GM18868 (cell line): ENCODE data around the gene TOPAZ1.
"Not testable (repeated sequence)": the region's sequence is repeated elsewhere in the genome, so short reads cannot be mapped to it uniquely, and the experiment has no call there.

Source experiments
- ATAC-seq: cut with Tn5 transposase; IDR thresholded peaks from one replicate; pipeline ENCODE4 v1.9.1; 2021; ENCODE audit warnings: mild to moderate bottlenecking, moderate library complexity; ENCODE audit not compliant: unreplicated experiment

Gene TOPAZ1

DNA sequence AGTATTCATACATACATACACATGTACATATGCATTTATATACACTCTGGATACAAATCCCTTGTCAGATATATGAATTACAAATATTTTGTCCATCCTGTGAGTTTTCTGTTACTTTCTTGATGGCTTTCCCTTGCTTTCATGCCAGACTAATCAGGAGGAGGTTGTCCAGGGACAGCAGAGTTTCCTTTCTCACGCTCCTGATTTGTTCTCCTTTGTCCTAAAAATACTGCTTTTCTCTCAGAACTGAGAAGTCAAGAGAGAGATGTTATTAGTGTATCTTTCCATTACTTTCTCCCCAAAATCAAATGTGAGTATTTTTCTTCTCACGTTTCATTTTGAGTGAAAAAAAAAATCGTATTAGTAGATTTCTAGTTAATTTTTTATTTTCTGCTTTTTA is 84.8 kb downstream of the TOPAZ1 start:
- ATAC-seq, result no peak

DNA sequence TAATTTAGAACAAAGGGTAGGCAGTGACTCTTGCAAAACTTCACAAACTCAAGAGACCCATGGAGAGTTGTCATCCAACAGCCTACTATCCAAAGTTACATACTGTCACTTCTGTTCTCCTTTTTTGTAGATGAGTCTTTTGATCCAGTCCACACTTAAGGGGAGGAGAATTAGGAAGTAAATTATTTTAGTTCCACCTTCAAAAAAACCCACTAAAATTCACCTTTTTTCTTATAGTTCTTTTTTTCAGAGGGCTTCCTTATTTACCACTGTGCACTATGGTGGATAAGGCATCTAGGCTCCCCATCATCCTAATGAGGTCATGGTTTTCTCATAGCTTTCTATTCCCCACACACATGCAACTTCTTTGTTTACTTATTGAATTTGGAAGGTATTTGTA is 88.3 kb downstream of the TOPAZ1 start:
- ATAC-seq, result no peak

DNA sequence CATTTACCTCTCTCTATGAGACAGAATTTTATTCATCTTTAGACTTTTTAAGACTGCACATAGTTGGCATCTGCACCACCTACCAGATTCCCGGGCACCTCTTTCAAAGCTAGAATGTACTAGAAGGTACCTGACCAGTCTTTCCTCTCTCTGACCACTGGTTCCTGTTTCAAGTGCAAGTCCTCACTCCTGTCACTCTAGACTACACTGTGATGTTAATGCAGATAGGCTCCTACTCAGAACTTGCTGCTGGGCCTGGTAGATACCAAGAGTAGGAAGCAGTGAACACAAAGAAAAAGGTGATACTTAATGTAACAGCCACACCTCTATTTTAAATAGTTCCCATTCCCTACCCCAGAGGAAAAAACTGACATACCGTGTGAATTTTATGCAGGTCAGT is 88.8 kb downstream of the TOPAZ1 start:
- no peak for ATAC-seq

DNA sequence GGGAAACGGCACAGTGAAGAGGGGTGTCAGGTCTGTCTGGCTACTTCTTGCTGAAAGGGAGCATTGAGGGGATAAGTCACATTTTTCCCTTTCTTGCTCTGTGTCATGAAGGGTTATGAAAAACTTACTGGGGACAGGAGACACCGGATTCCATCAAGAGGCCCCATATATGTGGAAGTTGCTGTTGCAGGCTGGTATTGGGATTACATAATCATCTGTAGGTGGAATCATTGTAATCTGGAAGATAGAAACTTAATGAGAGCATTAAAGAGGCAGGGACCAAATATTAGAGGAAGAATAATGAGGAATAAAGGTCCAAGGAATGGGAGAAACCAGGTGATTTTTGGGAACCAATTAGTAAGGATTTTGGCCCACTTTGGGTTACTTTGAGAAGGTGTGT is 92.6 kb downstream of the TOPAZ1 start:
- no peak for ATAC-seq

DNA sequence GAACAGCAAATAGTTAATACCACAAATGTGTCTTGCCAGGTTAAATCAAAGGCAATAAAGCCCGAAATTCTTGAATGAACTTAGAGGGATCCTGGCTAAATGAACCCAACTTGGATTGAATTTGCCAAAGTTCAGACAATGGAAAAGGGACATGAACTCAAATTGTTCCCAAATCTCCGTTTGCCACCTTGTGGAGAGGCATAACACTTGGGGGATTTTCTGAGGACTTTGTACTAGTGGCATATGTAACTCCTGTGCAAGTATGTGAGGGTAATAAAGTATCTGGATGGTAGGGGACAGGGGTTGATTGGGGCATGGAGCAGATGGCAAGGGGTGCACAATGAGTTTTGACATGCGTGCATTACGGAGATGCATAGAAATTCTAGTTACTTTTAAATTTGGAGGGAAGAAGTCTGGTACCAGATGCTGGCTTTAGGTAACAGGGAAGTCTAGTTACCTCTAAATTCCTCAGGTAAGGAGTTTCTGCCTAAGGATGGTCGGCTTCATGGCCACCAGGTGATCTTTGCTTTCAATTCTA is 95.6 kb downstream of the TOPAZ1 start:
- ATAC-seq, result no peak

DNA sequence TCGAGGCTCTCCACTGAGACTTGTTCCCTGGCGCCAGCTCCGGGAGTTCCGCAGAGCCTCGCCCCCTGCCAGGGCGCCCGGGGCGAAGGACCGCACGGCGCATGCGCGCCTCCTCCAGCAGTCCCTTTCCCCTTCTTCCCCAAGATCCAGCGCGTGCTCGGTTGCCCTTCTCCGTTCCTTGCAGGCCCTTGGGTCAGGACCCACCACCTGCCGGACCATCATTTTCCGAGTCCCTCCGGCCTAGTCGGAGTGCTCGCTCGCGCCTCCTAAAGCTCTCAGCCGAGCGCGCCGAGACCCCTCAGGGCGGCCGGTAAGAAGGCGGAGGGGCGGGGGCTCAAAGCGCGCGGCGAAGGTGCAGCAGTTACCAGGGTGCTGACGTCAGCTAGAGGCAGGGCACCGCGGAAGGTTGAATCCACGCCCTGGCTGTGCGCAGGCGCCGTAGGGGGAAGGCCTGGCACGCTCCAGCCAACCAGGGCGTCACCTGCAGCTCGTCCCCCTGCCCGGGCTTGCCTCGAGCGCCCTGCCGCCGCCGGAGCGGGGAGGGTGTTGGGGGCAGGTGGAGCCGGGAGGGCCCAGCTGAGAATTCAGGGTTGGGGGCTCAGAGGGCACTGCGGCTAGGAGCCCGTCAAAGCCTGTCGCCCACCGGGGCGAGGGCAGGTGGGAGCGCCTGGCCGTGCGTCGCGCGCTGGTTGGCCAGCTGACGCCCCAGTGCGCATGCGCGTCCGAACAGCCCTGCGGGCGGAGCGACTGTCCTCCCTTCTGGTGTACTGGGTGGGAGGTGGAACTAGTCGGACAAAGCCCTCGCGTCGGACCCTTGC is 96.5 kb downstream of the TOPAZ1 start, which contains the start of gene TCAIM:
Gene TCAIM (plus strand): TSS at position 757 of the 818 bp plus-strand sequence. CDS start 16,017 bp downstream, outside the sequence.
- ATAC-seq, result peak; percentile 91

DNA sequence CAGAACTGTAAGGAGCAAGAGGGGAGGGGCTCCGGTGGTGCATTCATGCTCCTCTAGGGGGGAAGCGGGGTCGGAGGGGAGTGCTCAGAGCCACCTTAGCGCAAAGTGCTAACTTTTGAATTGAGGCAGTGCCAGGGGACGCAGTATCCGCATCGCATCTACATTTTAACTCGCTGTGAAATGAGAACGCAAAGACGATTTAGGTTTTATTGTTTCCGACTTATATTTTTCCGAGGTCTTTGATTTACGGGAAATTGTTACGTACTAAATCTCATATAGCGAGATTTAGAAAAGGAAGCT is 97.1 kb downstream of the TOPAZ1 start:
- ATAC-seq, result no peak

DNA sequence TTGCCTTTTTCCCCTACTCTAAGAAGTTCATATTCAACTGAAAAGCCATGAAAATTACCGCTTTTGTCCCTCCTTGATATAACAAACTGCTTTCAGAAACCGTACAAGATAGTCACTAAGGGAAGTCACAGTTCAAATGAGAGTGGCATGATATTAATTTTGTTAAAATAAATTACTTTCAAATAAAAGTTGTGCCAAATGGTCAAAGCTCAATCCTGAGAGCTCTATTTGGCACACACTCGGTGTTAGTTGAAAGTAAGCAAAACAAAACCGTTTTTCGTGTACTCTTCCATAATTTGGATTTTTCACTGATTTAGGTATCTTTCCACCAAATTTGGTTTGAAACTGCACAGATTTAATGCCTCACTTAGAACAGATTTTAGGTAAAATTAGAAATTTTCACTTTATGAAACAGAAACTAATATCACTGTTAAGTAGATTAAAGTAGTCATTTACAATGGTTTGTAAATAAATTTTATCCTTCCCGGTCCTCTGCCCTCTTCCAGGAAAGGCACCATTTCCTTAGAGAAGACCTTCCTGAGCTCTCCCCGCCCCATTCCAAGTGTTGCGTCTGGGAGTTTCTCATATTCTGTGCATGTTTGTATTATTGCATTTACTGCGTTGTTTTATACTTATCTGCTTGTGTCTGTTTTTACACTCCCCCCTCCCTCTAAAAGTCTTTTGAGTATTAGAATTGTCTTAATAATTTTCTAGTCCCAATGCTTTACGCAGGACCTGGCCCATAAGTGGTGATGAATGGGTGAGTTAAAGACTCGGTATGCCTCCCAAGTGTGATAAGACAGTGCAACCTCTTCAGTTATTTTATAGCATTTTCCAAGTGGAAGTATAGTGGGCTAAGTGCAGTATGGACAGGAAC is 97.7 kb downstream of the TOPAZ1 start:
- no peak for ATAC-seq

DNA sequence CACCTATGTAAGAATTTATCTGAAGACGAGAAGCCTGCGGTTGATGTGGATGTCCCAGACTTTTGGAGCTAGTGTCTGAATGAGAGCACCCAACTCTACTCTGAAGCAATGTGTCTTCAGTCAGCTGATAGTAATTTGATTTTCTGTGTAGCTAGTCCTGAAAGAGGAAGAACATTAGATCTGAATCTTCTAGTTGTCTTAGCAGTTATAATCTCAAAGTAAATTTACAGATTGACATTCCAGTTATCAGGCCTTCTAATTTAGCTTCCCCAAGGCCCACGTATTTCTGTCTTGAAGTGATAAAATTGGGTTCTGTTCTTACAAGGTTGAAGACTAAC is 98.3 kb downstream of the TOPAZ1 start:
- ATAC-seq, result no peak

DNA sequence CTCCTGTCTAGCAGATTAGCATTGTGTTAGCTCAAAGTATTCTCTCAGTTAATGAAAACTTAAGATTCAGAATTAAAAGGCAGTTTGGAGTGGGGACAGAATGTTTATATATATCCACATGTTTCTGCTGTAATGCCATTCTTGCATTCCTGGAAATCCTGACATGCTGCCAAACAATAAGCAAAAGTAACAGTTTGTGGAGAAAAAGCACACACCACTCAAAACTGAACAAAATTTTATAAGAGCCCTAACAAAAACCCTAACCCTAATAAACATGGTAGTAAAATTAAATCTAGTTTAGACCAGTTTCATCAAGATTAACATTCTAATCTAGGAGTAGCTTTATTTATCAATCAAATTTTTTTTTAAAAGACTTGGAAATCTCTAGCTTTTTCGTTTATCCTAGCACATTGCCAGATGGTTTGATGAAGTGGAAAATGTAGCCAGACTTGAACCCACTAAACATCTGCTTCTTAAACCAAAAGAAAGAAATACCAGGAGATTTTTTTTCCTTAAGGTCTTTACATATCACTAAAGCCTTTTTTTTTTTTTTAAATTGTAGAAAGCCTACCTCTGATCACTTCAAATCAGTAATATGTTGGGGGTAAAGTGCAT is 100.6 kb downstream of the TOPAZ1 start:
- ATAC-seq, result no peak

DNA sequence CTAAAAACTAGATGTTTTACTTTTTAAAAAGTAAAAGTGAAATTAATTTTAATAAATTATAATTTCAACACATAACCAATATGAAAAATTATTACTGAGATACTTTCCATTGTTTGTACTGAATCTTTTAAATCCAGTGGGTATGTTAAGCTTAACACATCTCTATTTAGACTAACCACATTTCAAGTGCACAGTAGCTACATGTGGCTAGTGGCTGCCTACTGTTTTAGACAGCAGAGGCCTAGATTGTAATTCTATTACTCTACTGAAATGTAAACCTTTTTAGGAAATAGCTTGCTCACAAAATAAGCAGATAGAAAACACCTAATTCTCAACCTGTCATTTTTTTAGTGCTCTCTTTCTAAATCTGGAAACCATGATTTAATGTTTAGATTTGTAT is 101.7 kb downstream of the TOPAZ1 start:
- ATAC-seq, result no peak

DNA sequence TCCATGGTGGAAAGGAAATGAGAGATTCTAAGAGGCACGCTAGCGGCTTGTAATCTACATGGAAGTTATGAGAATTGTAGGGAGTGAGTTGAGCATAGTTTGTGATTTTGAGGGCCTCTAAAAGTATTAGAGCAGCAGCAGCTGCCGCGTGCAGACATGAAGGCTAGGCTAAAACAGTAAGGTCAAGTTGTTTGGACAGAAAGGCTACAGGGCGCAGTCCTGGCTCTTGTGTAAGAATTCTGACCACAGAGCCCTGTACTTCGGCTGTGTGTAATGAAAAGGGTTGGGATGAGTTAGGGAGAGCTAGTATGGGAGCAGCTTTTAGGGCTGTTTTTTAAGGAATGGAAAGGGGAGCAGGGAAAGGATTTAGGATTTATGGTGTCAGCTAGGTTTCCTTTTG is 104.9 kb downstream of the TOPAZ1 start:
- ATAC-seq, result not testable (repeated sequence)

DNA sequence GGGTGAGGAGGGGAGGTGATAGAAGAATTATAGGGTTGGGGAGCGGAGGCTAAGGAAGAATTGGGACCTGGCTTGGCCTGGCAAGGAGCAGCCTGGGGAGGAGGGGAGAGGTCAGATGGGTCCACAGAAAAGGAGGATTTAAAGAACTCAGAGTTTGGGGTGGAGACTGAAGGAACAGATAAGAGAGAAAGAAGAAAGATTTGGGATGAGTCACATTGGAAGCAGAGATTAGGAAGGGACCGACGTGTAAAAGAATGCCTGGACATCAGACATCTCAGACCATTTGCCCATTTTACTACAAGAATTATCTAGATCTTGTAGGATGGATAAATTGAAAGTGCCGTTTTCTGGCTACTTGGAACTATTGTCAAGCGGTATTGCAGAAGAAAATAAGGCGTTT is 107.3 kb downstream of the TOPAZ1 start:
- no peak for ATAC-seq

DNA sequence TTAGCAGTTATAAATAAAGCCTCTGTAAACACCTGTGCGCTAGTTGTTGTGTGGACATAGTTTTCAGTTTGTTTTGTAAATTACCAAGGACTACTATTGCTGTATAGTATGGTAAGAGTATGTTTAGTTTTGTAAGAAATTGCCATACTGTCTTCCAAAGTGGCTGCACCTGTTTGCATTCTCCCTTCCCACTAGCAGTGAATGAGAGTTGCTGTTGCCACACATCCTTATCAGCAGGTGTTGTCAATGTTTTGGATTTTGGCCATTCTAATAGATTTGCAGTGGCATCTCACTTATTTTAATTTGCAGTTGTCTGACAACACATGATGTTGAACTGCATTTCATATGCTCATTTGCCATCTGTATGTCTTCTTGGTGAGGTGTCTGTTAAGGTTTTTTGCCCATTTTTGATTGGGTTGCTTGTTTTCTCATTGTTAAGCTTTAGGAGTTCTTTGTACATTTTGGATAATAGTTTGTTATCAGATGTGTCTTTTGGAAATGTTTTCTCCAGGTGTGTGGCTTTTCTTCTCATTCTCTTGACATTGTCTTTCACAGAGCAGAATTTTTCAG is 111.8 kb downstream of the TOPAZ1 start:
- ATAC-seq, result no peak

DNA sequence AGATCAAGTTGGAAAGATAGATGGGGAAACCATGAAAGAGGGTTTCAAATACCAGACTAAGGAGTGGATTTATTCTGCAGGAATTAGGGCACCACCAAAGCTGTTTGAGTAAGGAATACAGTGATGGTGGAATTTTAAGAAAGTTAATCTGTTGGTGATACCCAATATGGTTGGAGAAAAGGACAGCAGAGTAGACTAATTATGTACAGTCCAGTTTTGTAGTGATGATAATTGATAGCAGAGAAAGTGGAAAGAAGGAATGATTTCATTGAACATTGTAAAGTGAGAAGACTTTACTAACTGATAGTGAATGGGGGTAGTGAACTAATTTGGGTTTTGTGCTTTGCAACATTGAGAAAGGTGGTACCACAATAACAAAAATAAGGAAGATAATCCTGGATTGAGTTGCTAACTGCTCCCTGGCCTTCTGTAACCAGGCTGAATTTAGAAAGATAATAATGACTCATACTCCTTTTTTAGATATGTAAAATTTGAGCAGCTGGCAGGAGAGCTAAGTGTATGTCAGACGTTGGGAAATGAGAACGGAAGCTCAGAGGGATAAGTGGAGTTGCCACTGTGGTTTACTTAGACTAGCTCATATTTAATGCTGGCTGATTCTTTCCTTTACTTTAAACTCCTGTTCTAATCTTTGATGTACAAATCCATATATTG is 113.8 kb downstream of the TOPAZ1 start:
- ATAC-seq, result no peak

DNA sequence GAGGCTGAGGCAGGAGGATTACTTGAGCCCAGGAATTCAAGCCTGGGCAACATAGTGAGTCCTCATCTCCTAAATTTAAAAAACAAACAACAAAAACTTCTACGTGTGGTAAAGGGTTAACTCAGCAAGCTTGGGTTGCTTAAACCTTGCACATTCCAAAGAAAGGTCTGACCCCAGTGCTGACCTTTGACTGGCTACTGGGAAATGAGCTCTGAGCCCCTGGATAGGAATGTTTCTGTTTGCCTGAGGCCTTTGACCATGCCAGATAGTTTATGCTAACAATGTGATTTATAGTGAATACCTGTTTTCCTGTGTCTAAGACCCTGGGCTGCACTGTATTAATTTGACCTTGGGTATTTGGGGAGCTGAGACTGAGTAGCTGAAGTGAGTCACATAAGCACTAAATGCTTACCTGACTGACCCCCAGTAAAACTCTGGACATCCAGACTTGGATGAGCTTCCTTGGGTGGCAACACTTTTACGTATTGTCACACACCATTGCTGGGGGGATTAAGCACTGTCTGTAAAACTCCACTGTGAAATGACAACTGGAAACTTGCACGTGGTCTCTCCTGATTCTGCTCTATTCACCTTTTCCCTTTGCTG is 117.6 kb downstream of the TOPAZ1 start:
- ATAC-seq, result no peak

DNA sequence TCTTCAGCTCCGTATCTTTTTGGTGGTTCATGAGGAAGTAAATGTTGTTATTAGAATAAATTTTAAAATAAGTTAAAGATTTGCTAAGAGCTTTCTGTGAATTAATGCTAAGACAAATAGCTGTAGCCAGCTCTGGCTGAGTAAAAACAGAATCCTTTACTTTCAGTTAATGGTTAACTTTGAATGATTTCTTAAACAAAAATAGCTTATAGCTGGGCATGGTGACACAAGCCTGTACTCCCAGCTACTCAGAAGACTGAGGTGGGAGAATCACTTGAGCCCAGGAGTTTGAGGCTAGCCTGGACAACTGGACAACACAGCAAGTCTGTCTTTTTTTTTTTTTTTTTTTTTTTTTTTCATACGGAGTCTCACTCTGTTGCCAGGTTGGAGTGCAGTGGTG is 121.9 kb downstream of the TOPAZ1 start:
- ATAC-seq, result no peak

DNA sequence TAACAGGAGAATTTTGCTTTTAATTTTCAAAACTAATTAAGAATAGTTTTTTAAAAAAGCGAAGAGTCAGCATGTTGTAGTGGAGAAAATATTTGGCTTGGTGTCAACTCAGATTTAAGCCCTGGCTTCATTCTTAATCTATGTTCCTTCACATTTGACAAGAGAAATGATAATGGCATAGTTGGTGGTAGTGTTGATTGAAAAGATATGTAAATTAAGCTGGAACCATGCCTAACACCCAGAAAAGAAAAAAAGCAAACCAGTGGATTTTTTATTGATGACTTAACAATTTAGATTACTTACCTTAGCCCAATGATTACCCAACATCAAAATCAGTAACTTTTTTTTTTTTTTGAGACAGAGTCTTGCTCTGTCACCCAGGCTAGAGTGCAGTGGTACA is 124.3 kb downstream of the TOPAZ1 start:
- ATAC-seq, result no peak

DNA sequence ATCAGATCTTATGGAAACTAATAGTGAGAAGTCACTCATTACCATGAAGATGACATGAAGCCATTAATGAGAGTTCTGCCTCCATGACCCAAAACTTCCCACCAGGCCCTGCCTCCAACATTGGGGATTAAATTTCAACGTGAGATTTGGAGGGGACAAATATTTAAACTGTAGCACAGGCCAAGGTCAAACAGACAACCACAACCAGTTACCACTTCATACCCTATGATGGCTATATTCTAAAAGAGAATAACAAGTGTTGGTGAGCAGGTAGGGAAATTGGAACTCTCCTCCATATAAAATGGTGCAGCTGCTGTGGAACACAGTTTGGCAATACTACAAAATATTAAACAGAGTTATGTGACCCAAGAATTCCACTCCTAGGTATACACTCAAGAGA is 133.8 kb downstream of the TOPAZ1 start:
- ATAC-seq, result no peak
